Kidney epithelial cell (primary cell): ENCODE measurements around the gene CLIC5. TPM values are rescaled to one million over a fixed set of nuclear protein-coding genes. Genes with fewer than 3 reads are reported as not detected.

ENCODE experiments used
- DNase-seq: peaks from one replicate; pipeline ENCODE4 v3.0.0-alpha.2; 2010; ENCODE audit warnings: low read depth
- H3K27me3 ChIP-seq: 2 replicates; pipeline ENCODE4 v1.6.0; 2011; ENCODE audit warnings: low read length; ENCODE audit not compliant: control insufficient read depth, insufficient read depth
- H3K36me3 ChIP-seq: 2 replicates; pipeline ENCODE4 v1.5.1; 2011; ENCODE audit warnings: low read length; ENCODE audit not compliant: control insufficient read depth, insufficient read depth
- H3K4me3 ChIP-seq: 2 replicates; pipeline ENCODE4 v1.5.1; 2011; ENCODE audit warnings: low read depth, mild to moderate bottlenecking, control low read depth, low read length
- total RNA-seq: library from RNA; depleted of rRNA; stranded (reverse); fragments of >200 nt; gene quantifications from 2 replicates; pipeline ENCODE4 v1.2.3, GENCODE V29; 2015
- TF ChIP-seq, protein P1 (sequence below): IDR thresholded peaks from 2 replicates; pipeline ENCODE4 v1.5.1; 2011; ENCODE audit warnings: mild to moderate bottlenecking, moderate library complexity, low read length, control low read depth, inconsistent platforms; ENCODE audit not compliant: insufficient read depth, poor library complexity, severe bottlenecking

Gene CLIC5
- total RNA-seq, 1 donor from 2014 or later: 3.2 TPM

GRCh38 chr6:45942953-45943352 lies 72.7 kb downstream of the CLIC5 start:
- no peaks in the 10 kb centered on the region for H3K27me3 ChIP-seq
- H3K36me3 ChIP-seq: no peaks in the 10 kb centered on the region
- no peak for DNase-seq
- no peak overlapping the region for H3K4me3 ChIP-seq
- TF ChIP-seq, protein P1, sequence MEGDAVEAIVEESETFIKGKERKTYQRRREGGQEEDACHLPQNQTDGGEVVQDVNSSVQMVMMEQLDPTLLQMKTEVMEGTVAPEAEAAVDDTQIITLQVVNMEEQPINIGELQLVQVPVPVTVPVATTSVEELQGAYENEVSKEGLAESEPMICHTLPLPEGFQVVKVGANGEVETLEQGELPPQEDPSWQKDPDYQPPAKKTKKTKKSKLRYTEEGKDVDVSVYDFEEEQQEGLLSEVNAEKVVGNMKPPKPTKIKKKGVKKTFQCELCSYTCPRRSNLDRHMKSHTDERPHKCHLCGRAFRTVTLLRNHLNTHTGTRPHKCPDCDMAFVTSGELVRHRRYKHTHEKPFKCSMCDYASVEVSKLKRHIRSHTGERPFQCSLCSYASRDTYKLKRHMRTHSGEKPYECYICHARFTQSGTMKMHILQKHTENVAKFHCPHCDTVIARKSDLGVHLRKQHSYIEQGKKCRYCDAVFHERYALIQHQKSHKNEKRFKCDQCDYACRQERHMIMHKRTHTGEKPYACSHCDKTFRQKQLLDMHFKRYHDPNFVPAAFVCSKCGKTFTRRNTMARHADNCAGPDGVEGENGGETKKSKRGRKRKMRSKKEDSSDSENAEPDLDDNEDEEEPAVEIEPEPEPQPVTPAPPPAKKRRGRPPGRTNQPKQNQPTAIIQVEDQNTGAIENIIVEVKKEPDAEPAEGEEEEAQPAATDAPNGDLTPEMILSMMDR: no peak

DNA sequence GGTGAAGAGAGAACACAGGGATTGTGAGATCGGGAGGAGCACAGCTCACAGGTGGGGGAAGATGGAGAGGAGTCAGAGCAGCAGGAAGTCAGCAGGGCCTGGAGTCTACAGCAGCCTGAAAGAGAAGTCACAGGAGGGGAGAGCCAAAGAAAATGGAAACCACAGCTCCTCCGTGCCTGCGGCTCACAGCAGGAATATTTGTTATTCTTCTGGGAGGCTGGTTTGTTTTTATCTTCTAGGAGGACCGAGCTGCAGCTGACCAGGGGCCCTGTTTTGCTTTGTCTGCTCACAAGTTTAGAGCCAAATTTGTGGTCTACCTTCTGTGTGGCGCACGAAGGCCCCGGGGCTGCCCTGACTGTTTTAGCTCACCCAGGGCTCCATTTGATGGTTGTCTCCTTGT lies 81.8 kb downstream of the CLIC5 start:
- no peak for DNase-seq
- H3K36me3 ChIP-seq: no peaks in the 10 kb centered on the region
- no peak overlapping the region for H3K4me3 ChIP-seq
- peaks cover 4% of the 10 kb centered on the region for H3K27me3 ChIP-seq
- TF ChIP-seq, protein P1: no peak

DNA sequence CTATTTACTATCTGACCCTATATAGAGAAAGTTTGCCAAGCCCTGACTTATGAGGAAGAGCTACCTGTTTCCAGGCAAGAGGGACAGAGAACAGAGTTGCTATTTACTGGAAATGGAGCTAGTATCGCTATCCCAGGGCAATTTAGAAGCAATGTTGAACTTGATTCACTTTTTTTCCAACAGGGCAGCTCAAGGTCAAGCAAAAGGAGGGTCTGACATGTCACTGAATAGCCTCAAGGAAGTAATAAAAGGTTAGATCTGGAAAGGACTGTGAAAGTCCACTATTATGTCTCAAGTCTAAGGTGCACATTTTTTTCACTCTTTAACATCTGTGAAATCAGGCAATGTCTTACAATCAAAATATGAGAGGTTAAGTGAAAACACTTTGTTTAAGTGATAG lies 84.4 kb downstream of the CLIC5 start:
- DNase-seq: no peak

GRCh38 chr6:45930420-45931040 lies 85.1 kb downstream of the CLIC5 start:
- H3K27me3 ChIP-seq: peaks cover 4% of the 10 kb centered on the region
- no peaks in the 10 kb centered on the region for H3K36me3 ChIP-seq
- DNase-seq: no peak
- no peak overlapping the region for H3K4me3 ChIP-seq
- TF ChIP-seq, protein P1: peak; percentile 98

More for the DNA sequence above, 84.4 kb downstream of the CLIC5 start:
- H3K27me3 ChIP-seq: peaks cover 4% of the 10 kb centered on the region
- no peak overlapping the region for H3K4me3 ChIP-seq
- no peaks in the 10 kb centered on the region for H3K36me3 ChIP-seq
- TF ChIP-seq, protein P1: no peak

DNA sequence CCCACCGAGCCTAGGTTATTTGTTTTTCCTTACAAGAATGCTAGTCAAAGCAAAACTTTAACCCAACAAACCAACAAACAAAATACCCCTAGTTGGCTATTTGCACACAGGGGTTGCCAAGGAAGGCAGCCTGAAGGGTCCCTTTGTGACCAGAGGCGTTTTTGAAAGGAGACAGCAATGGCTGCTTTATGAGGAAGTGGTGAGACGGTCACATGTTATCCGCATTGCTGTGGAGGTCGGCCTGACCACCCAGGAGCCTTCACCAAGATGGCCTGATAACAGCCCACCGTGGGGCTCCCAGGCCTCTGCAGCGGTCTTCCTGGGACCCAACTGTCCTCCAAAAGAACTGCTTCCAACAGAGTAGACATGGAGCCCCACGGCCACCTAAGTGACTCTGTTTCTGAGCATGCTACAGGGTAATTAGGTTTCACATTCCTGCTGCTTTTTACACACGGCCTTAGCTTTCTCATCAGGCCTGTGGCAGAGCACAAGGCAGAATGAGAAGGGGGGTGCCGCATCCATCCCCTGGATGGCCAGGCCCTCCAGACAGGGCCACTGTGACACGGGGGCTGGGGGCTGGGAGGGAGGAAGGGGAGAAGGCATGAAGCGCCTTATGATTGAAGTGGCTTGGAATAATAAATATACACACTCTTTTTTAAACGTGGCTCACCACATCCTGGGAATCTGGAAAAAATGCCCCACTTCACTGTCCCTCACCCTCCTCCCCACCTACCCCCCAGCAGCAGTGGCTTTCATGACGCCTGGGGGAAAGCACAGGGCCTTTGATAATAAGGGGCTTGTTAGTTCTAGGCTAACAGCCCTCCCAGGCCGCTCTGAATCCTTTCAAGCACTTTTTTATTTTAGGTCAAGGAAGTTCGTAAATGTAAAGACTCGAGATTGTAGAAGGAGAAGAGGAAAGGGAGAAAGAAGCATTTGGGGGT lies 86.0 kb downstream of the CLIC5 start:
- H3K27me3 ChIP-seq: no peaks in the 10 kb centered on the region
- DNase-seq: no peak
- H3K4me3 ChIP-seq: no peak overlapping the region
- TF ChIP-seq, protein P1: no peak
- H3K36me3 ChIP-seq: no peaks in the 10 kb centered on the region
